Activated gamma-delta T cell (primary cell): ENCODE measurements around the gene RPS19.
"Not testable (repeated sequence)": the region's sequence is repeated elsewhere in the genome, so short reads cannot be mapped to it uniquely, and the experiment has no call there.

Experiments
- DNase-seq: peaks from one replicate; lab custom pipeline; 2025; lab: John Stamatoyannopoulos, UW

The RPS19 gene

DNA sequence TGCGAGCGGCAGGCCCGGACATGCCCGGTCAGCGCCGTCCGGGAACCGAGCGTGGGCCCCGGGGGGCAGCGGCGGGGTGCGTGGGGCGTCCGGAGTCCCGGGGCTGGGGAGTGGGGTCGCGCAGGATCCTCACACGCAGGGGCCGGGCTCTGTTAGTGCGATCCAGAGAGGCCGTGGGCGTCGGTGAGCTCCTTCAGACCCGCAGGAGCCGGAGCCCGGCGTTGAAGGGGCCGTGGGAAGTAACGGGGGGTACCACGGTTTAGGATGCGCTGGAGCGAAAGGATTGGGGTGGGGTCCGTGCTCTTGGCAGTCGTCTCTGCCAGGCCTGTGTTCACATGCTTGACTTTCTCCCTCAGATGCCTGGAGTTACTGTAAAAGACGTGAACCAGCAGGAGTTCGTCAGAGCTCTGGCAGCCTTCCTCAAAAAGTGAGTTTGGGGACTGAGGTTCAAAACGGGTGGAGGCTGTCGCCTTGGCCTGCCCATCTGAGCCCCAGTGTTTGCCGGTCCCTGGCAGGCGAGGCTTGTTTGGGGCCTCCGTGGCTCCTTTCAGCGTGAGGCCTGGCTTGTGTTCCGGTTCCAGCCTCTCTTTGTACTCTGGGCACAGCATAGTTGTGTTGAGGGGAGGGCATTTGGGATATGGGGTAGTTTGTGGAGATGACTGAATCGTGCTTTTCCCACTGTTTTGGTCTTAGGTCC lies 512 bp downstream of the RPS19 start:
- no peak for DNase-seq

DNA sequence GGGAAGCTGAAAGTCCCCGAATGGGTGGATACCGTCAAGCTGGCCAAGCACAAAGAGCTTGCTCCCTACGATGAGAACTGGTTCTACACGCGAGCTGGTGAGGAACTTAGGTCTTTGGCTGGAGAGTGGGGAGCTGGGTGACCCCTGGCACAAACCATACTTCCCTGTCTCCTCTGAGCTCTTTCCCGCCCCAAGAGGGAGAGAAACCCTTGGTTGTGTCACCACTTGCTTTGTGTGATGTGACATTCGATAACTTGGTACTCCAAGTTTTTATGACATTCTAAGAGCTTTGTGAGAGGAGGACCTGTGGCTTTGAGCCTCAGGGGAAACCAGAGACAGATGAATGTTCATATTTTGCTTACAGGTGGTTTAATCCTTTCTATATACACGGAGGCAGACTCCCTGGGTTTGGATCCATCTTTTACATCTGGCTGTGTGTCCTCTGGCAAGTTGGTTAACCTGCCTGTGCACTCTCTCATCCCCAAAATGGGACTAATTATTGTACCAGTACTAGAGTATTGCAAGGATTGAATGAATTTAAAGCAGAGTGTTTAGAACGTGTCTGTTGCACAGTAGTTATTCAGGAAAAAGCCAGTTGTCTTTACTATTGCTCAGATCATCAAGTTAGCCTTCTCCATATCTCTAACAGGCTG lies 1.2 kb downstream of the RPS19 start:
- no peak for DNase-seq

DNA sequence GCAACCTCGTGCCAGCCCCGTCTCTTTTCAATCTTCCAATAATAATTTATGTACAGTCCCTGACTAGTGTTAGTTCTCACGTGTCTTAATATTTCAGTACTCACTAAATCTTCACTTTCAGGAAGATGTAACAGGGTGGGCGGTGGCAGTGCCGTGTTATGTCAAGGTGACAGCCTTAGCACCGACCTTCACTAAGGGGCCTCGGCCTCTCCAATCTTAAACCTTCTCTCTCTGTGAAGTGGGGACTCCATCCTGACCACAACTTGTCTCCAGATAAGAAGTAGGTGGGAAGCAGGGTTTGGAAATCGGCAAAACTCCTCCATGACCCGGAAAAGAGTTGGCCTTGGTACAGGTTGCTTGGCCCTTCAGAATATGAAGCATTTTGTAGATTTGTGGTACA lies 1.8 kb downstream of the RPS19 start:
- no peak for DNase-seq

DNA sequence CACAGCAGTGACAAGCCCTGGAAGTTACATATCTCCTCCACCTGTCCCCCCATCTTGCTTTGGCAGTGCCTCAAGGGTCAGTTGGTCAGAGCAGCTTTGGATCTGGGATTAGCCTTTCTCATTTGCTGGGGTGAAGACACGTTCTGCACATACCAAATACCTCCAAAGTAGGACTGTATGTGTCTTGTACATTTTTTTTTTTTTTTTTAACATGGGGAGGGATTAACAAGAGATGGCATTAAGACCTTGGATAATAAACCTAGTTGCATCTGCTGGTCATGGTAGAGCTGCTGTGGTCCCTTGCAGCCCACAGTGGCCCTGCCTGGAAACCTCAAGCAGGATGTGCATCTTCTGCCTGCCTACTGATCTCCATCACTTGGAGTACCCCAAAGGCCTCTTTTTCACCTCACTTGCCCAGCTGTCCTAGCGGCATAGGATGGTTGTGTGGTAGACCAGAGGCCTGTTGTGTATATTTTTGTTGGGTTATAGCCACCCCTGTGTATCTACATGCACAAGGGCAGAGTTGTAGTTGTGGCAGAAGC lies 2.5 kb downstream of the RPS19 start:
- no peak for DNase-seq

DNA sequence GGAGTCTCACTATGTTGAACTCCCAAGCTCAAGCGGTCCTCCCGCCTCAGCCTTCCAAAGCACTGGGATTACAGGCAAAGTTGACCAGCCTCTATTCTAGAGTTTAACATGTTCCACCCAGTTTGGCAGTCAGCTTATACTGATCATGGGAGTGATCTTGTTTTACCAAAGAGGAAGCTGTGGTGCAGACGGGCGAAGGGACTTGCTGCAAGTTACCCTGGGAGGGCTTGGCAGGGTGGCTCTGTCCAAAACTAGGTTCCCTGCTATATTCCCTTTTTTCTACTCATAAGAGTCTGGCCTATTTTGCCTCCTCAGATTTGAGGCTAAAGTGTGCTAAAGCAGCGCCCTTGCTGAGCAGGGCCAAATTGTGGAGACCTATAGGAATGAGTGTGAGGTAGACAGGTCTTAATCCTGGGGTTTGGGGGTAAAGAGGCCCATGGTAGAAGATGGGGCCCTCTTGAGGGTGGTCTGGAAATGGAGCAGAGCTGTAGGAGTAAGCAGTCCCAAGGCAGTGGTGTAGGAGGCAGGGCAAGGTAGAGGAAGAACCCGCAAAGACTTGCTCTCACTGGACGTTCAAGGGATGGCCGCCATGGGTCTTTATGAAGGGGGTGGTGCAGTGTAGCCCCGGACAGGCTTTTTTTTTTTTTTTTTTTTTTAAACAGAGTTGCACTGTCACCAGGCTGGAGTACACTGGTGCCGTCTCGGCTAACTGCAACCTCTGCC lies 3.3 kb downstream of the RPS19 start:
- DNase-seq: no peak

DNA sequence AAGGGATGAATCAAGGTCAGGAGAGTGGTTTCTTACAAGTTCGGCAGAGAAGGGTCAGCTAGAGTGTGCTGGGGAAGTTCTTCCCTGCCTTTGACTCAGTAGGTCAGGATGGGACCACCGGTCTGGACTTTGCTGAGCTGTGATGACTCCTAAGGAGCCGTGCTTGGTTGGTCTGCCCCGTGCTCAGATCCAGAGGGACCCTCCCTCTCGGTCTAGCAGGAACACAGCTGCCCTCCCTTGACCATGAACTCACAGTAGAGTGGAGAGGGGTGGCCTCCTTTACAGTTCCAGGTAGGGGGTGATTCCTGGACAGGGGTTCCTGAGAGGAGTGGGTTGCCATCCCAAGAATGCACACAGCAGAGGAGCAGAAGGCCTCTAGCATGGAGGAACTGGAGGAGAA lies 4.3 kb downstream of the RPS19 start:
- no peak for DNase-seq

DNA sequence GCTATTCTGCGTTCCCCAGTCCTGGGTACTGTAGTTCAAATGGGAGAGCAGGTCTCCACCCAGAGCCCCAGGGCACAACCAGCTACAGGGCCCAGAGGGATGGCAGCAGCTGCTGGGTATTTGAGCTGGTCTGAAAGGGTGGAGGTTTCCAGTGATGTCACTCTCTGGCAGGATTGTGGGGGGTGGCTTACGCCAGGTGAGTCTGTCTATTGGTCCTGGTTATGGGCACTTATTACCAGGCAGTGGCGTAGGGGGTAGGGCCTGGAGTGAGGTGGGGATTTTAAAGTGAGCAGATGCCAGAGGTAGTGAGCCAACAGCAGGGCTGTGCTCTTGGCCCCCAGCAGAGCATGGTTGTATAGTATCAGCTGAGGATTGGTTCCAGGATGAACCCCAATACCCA lies 6.2 kb downstream of the RPS19 start:
- DNase-seq: no peak

DNA sequence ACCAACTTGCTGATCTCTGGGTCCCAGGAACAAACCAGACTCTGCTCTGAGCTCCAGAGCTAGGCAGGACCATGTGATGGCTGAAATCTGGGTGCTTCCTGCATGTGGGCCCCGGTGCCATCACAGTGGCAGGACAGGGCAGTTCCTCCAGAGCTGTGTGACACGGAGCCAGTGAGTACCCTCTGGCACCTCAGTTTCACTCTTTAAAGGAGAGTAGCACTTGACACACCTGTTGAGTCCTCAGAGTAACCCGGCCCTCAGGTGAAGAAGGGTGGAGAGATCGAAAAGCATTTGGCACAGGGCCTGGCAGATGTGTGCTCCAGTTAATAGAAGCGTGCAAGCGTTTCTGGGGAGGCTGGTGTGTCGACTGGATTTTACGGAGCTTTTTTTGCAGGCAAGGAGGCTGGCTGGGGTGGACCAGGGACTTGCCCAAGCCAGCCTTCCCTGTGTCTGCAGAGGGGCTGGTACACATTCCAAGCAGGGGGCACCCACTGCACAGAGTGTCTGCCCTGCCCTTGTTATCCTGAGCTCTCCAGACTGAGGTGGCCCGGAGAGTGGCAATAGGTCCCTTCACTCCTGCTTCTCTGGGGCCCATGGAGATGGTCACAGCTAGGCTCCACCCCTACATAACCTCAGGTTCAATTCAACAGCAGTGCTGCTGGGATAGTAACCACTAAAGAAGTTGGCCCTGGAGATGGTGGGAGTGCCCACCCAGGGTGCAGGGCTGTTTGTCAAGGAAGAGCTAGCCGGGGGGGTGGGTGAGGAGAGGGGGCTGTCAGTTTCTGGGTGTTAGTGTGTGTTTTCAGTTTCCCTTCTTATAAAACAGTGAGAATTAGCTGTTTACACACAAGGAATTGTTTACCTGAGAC lies 8.3 kb downstream of the RPS19 start:
- DNase-seq: no peak

DNA sequence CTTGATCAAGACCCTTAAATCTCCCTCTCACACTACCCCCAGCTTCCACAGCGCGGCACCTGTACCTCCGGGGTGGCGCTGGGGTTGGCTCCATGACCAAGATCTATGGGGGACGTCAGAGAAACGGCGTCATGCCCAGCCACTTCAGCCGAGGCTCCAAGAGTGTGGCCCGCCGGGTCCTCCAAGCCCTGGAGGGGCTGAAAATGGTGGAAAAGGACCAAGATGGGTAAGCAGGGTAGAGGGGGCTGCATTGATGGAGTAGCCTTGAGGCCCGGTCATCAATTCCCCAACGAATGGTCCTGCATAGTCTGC lies 8.9 kb downstream of the RPS19 start:
- no peak for DNase-seq

DNA sequence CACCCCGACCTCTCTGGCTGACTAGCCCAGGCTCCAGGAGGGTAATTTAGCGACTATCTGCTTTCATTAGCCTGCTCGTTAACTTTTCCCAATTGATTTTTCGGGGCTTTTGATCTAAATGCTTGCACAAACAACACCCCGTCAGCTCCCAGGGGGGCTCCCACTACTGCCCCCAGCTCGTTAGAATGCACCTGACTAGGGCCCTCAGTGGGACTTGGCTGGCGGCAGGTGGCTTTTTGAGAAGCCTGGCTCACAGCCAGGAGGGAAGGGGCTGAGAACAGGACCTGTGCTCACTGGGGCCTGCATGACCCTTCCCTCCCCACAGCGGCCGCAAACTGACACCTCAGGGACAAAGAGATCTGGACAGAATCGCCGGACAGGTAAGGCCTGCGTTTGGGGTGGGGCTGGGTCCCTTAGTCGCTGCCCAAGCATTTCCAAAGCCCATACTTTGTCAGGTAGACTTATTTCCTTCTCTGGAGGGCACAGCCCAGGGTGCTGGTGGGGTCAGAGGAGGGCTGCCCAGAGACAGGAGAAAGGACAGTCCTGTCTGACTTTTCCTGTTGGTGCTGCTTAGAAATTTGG lies 9.4 kb downstream of the RPS19 start:
- DNase-seq: no peak

DNA sequence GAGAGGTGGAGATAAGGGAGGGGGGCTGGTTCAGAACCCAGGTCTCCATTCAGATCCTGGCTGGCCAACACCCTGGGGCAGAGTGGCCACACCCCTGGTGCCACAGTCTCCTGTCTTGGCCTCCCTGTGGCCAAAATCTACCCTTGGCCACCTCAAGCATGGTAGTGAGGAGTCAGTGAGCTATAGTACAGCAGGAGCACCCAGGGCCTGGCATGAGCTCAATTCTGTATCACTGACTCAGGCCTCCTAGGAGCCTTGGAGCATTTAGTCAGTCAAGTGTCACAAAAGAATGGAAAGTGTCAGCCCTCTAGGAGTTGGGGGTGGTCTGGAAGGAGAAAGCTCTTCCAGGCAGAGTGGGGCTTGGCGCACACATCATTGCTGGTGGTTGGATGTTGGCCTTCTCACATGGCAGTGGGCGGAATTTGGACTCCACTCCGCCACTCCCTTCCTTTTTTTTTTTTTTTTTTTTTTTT lies 10.4 kb downstream of the RPS19 start:
- DNase-seq: no peak

DNA sequence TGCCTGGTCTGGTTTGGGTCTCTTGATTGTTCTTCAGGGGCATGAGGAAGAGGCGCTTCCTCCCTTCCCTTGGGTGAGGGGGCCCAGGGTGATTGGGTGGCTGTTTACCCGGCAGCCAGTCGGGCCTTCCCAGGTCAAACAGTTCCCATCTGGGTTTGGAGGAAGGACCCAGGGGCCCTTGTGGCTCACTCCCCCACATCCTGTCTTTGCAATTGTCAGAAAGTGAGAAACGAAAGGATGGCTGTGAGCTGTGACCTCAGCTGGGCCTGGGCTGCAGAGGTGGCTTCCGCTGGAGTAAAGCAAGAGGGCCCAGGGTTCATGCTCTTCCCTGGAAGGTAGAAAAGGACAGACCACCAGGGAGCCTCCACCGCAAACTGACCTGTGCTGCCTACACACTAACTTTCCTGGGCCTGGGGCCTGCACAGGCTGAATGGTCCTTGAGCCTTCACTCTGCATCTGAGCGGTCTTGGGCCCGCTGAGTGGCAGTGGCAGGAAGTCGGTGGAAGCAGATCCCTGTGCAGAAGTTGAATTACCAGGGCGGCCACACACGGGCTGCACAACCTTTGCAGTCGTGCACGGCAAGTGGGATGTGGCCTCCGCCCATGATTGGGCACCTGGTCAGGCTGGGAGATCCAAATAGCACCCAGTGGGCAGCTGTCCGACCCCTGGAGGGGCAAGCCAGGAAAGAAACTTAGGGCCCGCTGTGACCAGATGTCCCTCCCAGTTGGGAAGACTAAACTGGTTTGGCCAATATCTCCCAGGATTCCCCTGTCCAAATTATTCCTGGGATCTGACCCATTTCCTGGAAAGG lies 11.7 kb downstream of the RPS19 start:
- peak; percentile 29 for DNase-seq

DNA sequence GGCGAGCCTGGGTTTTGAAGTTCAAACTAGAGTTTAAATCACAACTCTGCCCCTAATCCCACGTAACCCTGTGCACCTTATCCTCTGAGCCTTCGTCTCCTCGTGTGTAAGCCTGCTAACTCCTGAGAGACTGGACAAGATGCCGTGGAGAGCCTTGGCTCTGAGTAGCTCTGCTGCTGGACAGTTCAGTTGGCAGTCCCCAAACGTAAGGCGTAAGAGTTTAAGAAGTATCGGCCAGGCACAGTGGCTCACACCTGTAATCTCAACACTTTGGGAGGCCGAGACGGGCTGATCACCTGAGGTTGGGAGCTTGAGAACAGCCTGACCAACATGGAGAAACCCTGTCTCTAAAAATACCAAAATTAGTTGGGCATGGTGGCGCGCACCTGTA lies 12.3 kb downstream of the RPS19 start:
- no peak for DNase-seq

DNA sequence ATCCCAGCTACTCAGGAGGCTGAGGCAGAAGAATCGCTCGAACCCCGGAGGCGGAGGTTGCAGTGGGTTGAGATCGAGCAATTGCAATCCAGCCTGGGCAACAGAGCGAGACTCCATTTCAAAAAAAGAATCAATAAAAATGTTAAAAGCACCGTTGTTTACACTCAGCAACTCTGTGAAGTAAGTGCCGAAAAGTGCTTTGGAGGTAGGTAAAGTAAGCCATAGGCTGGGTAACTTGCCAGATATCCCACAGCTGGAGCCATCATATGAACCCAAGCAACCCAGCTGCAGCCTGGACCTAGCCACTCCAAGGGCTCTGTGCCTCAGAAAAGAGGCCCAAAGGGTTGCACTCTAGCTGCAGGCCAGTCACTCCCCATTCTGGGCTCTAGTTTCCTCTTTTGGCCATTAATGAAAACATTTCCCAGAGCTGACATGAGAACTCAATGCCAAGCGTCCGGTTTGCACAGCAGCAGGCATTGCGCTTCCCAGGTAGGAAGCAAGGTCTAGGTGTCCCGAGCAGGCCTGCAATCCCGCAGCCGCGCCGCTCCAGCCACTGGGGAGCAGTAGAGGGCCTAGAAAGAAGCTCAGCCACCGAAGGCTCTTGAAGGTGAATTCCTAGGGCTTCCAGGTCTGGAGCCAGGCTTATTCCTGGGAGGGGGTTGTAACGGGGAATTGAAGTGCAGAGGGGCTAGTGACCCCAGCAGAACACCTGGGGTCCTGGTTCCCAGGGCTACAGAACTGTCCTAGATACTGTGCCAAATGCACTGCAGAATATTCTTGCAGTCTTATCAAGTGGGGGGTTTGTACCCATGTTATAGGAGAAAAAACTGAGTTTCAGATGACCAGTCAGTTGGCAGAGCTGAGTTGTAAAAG lies 13.0 kb downstream of the RPS19 start:
- DNase-seq: peak; percentile 42

DNA sequence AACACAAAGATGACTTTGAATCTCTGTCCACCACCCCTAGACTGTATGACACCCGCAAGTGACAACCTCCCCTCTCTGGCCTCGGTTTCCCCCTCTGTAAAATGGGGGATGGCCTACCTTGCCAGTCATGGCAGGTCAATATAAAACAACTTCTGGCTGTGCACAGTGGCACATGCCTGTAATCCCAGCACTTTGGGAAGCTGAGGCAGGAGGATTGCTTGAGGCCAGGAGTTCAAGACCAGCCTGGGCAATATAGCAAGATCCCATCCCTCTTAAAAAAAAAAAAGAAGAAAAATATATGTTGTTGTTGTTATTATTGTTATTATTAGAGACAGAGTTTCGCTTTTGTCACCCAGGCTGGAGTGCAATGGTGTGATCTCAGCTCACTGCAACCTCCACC lies 15.9 kb downstream of the RPS19 start:
- not testable (repeated sequence) for DNase-seq

DNA sequence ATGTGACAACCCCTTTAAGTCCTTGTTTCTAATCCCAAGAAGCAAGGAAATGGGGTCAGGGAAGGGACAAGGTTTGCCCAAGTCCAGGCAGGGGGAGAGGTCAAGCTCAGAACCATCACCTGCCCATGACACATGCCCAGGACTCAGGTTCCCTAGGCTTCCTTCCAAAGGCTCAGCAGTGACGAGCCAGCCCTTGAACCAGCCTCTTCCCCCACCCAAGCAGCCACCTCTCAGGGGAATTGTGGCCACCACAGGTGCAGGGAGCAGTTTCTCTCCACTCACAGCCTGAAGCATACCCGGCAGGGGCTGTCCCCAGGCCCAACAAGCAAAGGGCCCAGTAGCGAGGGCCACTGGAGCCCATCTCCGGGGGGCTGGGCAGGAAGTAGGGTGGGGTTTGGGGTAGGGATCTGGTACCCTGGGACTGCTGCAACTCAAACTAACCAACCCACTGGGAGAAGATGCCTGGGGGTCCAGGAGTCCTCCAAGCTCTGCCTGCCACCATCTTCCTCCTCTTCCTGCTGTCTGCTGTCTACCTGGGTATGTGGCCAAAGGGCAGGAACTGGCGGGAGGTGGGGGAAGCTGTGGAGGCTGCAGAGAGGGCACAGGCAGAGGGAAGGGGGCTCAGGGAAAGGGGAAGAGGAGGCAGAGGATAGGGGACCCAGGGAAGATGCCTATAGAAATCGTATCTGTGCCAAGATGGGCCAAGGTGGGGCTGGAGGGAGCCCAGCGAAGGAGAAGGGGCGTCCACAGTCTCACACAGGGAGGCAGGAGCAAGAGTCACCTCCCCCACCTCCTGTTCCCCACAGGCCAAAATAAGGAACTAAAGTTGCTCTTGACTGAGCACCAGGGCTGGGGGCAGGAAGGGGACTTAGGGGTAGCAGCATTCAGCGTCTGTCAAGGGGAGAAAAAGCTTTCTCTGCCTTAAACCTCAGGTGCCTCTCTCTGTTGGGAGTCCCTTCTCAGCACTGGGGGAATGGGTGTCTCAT lies 17.1 kb downstream of the RPS19 start, which contains the start of gene CD79A:
CD79A (plus strand) TSS at position 433 of the 986 bp plus-strand sequence; CDS start at position 459, 26 bp downstream.
- DNase-seq: no peak

DNA sequence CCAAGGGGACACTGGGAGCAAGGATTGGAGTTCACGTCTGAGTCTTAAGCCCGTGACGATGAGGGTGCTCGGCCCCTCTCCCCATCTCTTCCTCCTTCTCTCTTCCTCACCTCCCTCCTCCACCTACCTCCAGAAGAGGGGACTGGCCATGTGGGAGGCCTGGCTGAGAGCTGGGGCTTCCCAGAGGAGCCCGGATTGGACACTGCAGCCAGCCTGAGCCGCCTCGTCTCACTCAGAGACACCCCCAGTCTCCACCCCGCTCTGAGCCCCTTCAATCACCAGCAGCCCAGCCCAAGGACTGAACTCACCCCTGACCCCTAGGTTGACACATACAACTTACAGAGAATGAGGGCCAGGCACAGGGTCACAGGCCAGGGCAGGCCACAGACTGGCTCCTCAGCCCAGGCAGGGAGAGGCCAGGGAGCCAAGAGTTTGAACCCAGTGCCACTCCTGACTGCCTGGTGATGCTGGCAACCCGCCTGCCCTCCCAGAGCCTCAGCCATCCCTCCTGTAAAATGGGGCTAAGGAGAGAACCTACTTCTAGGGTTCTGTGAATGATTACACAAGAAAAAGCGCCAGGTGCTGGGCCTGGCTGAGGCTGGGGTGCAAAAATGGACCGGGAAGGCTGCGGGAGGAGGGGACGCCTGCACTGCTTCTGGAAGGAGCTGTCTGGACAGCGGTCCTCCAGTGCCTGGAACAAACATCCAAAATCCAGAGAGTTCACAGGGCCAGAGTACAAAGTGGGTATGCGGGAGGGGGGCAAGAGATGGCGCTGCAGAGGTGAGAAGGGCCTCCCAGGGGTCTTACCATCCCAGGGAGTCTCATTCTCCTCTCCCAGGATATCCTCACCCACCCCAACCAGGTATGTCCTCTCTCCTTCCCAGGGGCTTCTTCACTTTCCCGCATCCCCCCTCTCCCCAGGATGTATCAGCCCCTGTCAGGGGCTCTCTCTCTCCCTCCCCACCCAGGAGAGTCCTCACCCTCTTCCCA lies 18.2 kb downstream of the RPS19 start:
- no peak for DNase-seq
